ENCODE measurements around the gene NETO2. TPM values are rescaled to one million over a fixed set of nuclear protein-coding genes. Genes with fewer than 3 reads are reported as not detected.

Gene NETO2
- total and polyA plus RNA-seq, 2 of the 13 experiments (the other 11 are each of a cell fraction or from before 2014, with no cell fraction given) = 8.2 to 13.5 TPM

DNA sequence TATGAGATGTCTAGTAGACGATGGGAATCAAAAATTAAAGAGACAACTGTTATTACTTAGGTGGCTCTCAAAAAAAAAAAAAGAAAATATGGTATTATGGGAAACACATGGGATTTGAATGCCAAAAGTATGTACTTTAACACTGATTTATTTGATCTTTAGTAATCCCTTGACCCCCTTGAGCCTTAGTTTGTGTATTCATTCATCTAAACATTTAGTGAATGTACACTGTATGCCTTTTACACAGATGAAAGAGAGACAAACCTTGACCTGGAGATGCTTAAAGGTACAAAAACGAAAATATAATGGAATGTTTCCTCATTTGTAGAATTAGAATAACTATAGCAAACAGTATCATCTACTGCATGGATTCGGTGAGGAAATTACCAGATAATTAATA is 38.6 kb upstream of the NETO2 start:
- DNase-seq (ENCODE audit: low spot score) (peak; percentile 24), FAIRE-seq (no peak), ATAC-seq (peak; percentile 60)
- Histone ChIP-seq H3K79me2 (ENCODE audit: insufficient read depth, low read length) (no peaks in the 10 kb centered on the region), H3K27ac (ENCODE audit: extremely low read length, insufficient read depth, low read length) (no peak overlapping the region), H3K9me3 (ENCODE audit: low read length) (no peaks in the 10 kb centered on the region), H3K4me3 (replicated peaks in 1 of 3; ENCODE audit: insufficient read depth in 1 of 3, low read depth in 2 of 3, low read length in 3 of 3) (no peak overlapping the region), H3K4me1 (ENCODE audit: insufficient read depth, low read length) (peaks cover 12% of the 10 kb centered on the region), H4K20me1 (ENCODE audit: insufficient read depth, low read length) (no peaks in the 10 kb centered on the region), H3K4me2 (ENCODE audit: low read depth, low read length) (no peak overlapping the region), H3K27me3 (ENCODE audit: control insufficient read depth in 1 of 2, insufficient read depth in 2 of 2, low read length in 2 of 2) (no peaks in the 10 kb centered on the region), H3K36me3 (replicated peaks in 1 of 2; ENCODE audit: control insufficient read depth in 1 of 2, insufficient read depth in 2 of 2, low read length in 2 of 2) (no peaks in the 10 kb centered on the region), H2AFZ (ENCODE audit: low read length) (no peak overlapping the region), H3K9ac (ENCODE audit: insufficient read depth, low read depth, low read length) (no peak overlapping the region)
- 61% methylated on average over 3 of the region's 3 CpGs for WGBS (ENCODE audit: low lambda C conversion rate)
- in situ Hi-C loops (cut with HindIII; ENCODE audit: extremely low pct_ligation_motif_present, low pct_unique_long_range_greater_than_20kb) (no loop called here), intact Hi-C loops (cut with micrococcal nuclease; ENCODE audit: unreplicated experiment) (no loop called here)
- ChIA-PET CTCF (ENCODE audit: low intra/inter-chr PET ratio, low total read pairs) (no interaction called here), POLR2A (no interaction called here)
- BruUV-seq (replicated peaks) = no TSS peak
- TF ChIP-seq GTF2F1 (IDR thresholded peaks at IDR 0.05; ENCODE audit: low read length) = no peak
- TF ChIP-seq PCBP1 (IDR thresholded peaks at IDR 0.05; ENCODE audit: borderline replicate concordance, low read depth, low read length) = no peak
- TF ChIP-seq ZBTB40 (IDR thresholded peaks at IDR 0.05) = no peak
- no peak for TF ChIP-seq ZBTB40 (CRISPR knock-in tag; IDR thresholded peaks at IDR 0.05)
- no peak for TF ChIP-seq ZBTB34 (CRISPR knock-in tag; IDR thresholded peaks at IDR 0.05)
- TF ChIP-seq, protein P1, sequence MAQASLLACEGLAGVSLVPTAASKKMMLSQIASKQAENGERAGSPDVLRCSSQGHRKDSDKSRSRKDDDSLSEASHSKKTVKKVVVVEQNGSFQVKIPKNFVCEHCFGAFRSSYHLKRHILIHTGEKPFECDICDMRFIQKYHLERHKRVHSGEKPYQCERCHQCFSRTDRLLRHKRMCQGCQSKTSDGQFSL (CRISPR knock-in tag; IDR thresholded peaks at IDR 0.05) = no peak
- TF ChIP-seq DZIP1 (CRISPR knock-in tag; IDR thresholded peaks at IDR 0.05) = no peak
- TF ChIP-seq ELF3 (CRISPR knock-in tag; IDR thresholded peaks at IDR 0.05) = no peak

Measured in HepG2 (cell line).